ENCODE data around the gene ZSWIM4.
"Not testable (repeated sequence)": the region's sequence is repeated elsewhere in the genome, so short reads cannot be mapped to it uniquely, and the experiment has no call there.

- not testable (repeated sequence) for TF ChIP-seq POLR2AphosphoS5, POLR2A, CTCF, EP300 (IDR thresholded peaks at IDR 0.05)
These were observed 41.6 kb upstream of the ZSWIM4 start for GRCh38 chr19:13753622-13754021.

Measured in stomach (tissue), 4 donors.